Measurements from ENCODE around the gene SSH2.
A peak's percentile ranks its signal among the peaks of the same experiment; 100 is the strongest.

Gene SSH2

DNA sequence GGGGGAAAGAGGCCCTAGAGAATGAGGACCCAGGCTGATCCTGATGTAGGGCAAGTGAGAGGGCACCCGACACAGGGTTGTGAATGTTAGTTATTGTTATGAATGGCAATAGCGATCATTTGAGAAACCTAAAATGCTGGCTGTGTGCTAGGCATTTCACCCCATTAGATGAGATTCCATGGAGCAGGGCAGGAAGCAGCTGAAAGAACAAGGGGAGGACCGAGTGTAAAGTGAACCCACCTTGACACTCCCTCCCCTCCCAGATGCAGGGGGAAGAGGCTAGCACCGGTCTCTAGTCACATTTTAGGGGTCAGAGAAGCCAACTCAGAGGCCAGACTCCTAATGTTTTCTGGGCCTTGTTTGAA is 306.8 kb downstream of the SSH2 start:
- DNase-seq (ENCODE audit: low read depth) = no peak
- H3K4me3 ChIP-seq (ENCODE audit: low read depth, low read length) = peak overlapping the region; percentile 69
- no peak for TF ChIP-seq CTCF (conservative IDR thresholded peaks at IDR 0.05; ENCODE audit: low read depth, low read length)

GRCh38 chr17:29622337-29623282 is 307.4 kb downstream of the SSH2 start, which contains the start of gene CORO6:
Gene CORO6, minus strand, starts transcription at chr17:29622912. Its CDS starts 1,491 bp downstream, at chr17:29621421.
- peak; percentile 43 for DNase-seq (ENCODE audit: low read depth)
- no peak for TF ChIP-seq CTCF (conservative IDR thresholded peaks at IDR 0.05; ENCODE audit: low read depth, low read length)
- H3K4me3 ChIP-seq (ENCODE audit: low read depth, low read length) = peak within 1 kb of the TSS; percentile 69

DNA sequence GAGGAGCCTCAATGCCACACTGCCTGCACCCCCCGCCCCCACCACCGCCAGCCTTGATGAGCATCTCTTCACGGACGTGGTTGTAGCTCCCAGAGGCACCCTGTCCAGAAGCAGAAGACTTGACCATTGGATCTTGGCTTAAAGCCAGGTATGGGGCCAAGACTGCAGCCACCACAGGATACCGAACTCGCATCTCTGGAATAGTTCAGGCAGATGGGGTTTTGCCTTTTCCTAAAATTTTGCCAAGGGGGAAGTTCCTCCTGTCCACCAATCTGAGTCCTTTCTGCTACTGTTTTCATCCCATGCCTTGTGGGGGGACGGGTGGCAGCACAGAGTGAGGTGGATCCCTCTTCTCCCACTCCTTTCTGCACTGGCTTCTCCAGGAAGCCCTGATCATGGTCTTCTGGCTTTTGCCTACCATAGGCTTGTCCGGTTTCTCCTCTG is 308.3 kb downstream of the SSH2 start:
- TF ChIP-seq CTCF (conservative IDR thresholded peaks at IDR 0.05; ENCODE audit: low read depth, low read length) = no peak
- no peak for DNase-seq (ENCODE audit: low read depth)

DNA sequence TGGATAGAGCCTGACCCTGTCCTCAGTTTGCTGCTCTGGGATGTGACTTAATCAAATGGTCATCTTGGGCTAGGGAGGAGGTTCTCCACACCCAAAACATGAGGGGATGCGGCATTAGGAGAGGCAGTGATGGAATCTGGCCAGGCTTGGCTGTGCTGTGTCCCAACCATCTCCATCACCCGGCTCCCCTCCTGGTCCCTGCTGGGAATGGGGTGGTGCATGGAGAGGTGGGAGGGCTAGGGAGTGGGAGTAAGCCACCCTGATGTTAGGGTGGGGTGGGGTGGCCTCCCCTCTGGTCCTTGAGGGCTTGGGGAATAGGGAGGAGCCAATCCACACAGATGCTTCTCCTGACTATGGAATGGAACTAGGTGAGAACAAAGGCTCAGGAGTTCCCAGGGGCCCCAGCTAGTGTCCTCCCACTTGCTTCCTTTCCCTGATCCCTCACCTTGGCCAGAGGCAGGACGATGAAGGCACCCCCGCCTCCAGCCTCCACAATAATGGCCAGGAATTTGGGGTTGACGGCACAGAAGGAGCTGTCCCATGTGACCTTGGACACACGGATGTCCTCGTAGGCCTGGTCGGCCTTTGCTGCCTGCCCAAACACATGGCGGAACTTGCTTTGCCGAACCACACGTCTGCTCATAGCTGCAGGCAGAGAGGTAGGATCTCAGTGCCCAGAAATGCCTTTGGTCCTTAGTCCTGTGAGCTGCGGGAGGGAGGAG is 309.1 kb downstream of the SSH2 start:
- no peak overlapping the region for H3K4me3 ChIP-seq (ENCODE audit: low read depth, low read length)
- TF ChIP-seq CTCF (conservative IDR thresholded peaks at IDR 0.05; ENCODE audit: low read depth, low read length) = no peak
- no peak for DNase-seq (ENCODE audit: low read depth)

More for the DNA sequence above, 308.3 kb downstream of the SSH2 start:
- peak overlapping the region; percentile 69 for H3K4me3 ChIP-seq (ENCODE audit: low read depth, low read length)

GRCh38 chr17:29620271-29620670 is 309.8 kb downstream of the SSH2 start:
- no peak for TF ChIP-seq CTCF (conservative IDR thresholded peaks at IDR 0.05; ENCODE audit: low read depth, low read length)
- H3K4me3 ChIP-seq (ENCODE audit: low read depth, low read length) = no peak overlapping the region
- DNase-seq (ENCODE audit: low read depth) = peak; percentile 45

GRCh38 chr17:29619251-29619650 is 310.8 kb downstream of the SSH2 start:
- TF ChIP-seq CTCF (conservative IDR thresholded peaks at IDR 0.05; ENCODE audit: low read depth, low read length) = peak; percentile 46
- DNase-seq (ENCODE audit: low read depth) = peak; percentile 59
- H3K4me3 ChIP-seq (ENCODE audit: low read depth, low read length) = no peak overlapping the region

All from choroid plexus epithelial cell (primary cell).